NOMO-1 treated with DMSO at 0.1 percent for 48 hours (cell line): Measurements from ENCODE around the gene PCYT1A.
A peak's percentile ranks its signal among the peaks of the same experiment; 100 is the strongest.
"Not testable (repeated sequence)": the region's sequence is repeated elsewhere in the genome, so short reads cannot be mapped to it uniquely, and the experiment has no call there.

ENCODE experiments used
- DNase-seq: peaks from one replicate; lab custom pipeline; 2025; ENCODE audit not compliant: unreplicated experiment; lab: John Stamatoyannopoulos, UW

Gene PCYT1A

DNA sequence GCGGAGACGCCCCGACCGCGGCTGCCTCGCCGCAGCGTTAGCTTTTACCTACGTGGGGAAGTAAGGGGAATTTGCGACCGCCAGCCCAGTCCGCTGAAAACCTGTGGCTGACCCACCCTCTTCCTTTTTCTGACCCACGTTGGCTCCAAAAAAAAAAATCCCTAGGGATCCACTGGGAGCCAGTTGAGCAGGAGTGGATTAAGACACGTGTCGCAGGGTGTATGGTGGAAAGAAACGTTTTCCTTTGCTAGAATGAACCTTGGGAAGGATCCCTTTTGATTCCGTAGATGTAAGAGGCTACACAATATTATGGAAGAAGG, 575 bp upstream of the PCYT1A start:
- DNase-seq = peak; percentile 59

DNA sequence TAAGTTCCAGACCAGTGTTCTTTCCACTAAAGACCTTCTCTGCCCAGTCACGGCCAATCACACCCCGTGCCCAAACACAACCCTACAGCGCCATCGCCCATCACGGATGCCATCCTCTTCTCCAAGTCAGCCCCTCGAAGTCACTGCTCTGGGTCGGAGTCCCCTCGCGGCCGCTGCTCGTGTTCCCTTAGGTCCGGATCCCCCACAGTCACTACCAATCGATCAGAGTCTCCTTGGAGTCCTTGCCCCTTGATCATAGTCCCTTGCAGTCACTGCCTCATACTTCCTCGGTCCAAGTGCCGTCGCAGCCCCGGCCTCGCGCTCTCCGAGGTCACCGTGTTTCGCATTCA, 461 bp downstream of the PCYT1A start:
- no peak for DNase-seq

DNA sequence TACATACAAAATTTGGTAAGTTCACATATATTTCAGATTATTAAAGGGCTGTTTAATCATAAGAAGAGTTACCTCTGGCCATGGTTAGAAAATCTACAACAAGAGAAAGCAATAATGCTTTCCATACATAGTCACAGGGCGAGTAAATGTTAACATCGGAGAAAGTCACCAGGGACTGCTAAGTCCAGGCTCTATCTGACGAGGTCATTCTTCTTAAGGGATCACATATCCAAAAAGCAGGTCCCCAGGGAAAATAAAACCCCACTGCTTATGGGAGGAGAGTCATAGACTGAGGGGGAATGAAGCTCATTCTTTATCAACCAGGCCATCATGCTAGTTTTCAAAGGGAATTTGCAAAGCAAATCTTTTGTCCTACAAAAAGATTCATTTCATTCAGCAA, 3.1 kb downstream of the PCYT1A start:
- no peak for DNase-seq

DNA sequence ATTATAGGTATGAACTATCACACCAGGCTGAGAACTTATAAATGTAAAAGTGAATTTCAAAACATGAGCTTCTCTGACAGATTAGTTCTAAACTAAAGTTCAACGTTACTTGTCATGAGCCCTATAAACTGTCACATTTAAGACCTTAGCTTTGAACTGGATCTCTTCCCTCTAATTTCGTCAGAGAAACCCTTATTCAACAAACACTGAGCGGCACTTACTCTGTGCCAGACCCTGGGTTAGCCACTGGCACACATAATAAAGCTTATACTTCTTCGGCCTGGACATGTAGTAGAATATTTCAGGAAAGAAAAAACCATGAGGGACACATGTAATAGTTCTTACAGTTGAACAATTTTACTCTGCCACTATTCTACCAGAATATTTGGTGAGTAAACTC, 5.6 kb downstream of the PCYT1A start:
- DNase-seq = no peak

DNA sequence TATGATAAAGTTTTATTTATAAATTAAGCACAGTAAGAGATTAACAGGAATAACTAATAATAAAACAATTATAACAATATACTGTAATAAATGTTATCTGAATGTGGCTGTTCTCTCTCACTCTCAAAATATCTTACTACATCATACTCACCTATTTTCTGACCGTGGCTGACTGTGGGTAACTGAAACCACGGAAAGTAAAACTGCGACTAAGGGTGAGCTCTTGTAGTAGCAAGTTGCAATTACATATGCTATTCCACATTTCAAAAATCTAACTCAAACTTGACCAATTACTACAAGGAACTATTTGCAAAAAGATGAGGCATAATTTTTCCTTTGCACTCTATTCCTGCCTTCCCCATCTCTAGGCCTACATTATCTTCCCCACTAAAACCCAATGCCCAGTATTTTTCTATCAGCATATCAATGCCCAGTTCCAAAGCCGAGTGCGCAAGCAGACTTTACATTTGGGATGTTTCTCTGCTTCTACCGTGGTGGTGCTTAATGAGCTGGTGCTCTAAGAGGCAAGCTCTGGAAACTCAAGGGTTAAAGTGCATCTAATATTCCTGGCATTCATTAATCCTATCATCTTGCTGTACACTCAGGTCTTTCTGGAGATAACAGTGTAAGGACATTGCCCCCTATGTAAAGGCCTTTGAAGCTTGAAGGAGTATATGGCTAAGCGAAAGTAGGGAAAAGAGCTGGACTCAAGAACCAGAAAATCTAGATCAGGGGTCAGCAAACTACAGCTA, 6.7 kb downstream of the PCYT1A start:
- DNase-seq = no peak

DNA sequence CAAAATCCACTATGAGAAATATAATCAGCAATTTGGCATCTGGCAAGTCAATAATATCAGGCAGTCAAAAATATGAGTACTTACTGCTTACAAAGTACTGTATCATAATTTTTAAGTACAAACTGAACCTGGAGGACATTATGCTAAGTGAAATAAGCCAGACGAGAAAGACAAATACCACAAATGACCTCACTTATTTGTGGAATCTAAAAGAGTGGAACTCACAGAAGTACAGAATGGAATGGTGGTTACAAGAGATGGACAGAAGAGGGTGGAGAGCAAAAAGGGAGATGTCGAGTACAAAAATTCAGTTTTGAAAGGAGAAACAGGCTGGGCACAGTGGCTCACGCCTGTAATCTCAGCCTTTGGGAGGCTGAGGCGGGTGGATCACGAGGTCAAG, 12.4 kb downstream of the PCYT1A start:
- no peak for DNase-seq

DNA sequence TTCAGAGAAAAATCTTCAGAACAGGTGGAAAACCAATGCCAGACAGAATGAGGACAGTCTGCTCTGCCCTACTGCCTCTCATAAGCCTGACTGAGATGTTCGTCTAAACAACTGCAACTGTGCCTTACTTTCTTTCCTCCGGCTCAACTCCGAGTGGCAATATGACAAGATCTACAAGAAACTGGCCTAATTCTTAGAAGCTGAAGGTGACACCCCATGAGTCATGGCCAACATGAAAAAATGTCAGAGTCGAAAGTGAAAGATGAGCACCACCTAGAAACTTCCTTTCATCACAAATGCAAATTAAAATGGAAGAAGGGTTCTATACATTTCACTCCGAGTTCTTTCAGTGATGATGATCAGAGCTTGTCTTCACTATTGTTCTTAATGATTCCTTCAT, 12.9 kb downstream of the PCYT1A start:
- peak; percentile 82 for DNase-seq

DNA sequence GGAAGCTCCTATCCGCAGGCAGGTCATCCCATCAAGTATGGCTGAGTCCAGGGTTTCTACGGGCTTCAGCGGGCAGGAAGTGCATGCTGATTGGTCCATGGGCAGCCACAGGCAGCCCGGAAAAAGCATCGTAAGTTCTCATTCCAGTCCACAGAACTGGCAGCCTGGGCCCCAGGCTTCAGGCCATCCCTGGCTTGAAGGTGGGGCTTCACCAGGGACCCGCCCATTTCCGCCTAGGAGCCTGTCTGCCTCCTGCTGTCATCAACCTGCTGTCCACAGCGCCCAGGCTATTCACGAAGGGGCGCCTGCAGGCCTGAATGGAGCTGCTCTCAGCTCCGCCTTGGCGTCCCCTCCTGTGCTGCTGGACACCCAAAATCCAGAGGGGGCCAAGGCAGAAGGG, 13.9 kb downstream of the PCYT1A start:
- no peak for DNase-seq

DNA sequence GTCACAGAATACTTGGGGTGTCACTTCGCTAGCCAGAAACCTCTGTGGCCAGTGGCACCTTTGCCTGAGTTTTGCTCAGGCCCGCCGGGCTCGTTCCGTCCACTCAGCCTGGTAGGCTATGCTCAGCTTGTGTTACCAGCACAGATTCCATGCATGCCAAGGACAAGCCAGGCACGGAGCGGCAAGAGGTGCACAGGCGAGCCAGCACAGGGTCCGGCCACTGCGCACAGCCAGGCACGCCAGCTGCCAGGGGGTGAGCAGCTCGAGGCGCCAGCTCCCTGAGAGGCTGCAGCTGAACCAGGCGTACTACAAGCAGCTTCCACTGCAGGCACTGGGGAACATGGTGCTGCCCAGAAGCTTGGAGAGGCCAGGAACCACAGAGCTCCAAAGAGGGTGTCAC, 14.7 kb downstream of the PCYT1A start:
- DNase-seq = no peak

DNA sequence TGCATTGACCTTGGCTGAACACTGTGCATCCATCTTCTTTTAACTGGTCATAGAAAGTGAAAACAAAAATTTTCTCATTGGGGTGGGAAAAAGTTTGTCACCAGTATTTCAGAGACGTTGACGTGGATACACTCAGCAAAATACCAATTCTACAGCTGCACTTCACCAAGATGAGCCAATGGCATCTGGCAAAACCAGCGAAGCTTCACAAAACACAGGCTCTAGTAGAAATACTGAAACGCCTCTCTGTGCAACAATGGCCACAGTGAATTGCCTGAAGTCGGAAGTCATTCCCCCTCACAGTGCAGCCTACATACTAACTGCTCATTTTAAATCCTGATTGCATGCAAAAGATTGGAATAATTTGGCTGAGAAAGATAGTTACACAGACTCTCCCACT, 17.0 kb downstream of the PCYT1A start:
- DNase-seq = no peak

DNA sequence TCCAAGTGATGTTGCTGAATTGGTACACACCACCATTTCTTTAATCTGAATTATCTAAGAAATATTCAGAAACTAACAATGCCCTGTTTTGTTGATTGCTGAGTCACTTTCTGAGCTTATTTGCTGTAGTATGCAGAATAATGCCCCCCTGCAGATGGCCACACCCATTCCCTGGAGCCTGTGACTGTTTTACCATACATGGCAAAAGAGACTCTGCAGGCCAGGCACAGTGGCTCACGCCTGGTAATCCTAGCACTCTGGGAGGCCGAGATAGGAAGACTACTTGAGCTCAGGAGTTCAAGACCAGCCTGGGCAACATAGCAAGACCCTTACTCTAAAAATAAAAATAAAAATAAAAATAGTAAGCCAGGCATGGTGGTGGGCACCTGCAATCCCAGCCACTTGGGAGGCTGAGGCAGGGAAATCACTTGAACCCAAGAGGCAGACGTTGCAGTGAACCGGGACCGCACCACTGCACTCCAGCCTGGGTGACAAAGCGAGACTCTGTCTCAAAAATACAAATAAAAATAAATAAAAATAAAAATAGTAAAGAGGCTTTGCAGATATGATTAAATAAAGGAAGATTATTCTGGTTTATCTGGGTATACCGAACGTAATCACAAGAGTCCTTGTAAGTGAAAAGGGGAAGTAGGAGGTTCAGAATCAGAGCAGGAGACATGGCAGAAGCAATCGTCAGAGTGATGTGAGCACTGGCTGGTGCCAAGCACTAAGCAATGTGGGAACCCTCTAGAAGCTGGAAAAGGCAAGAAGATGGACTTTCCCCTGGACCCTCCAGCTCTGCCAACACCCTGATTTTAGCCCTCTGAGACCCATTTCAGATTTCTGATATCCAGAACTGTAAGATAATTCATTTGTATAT, 19.0 kb downstream of the PCYT1A start:
- DNase-seq = peak; percentile 52

DNA sequence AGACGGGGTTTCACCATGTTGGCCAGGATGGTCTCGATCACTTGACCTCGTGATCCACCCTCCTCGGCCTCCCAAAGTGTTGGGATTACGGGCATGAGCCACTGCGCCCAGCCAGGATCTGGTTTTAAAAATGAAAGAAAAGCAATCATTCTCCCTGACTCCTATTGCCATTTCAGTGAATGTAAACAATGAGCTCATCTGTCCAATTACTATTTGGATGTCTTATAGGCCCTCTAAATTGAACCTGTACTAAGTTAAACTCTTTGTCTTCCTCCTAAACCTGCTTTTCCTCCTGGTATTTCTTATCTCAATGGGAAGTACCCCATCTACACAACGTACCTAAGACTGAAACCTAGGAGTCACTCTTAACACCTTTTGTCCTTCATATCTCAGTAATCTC, 23.7 kb downstream of the PCYT1A start:
- no peak for DNase-seq

DNA sequence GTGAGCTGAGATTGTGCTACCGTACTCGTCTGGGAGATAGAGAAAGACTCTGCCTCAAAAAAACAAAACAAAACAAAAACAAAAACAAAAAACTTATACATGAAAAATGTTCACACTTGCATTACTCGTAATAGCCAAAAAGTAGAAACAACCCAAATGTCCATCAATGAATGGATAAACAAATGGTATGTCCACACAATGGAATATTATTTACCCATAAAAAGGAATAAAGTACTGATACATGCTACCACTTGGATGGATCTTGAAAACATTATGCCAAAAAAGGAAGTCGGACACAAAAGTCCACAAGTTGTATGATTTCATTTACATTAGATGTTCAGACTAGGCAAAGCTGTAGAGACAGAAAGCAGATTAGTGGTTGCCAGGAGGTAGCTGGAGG, 26.7 kb downstream of the PCYT1A start:
- DNase-seq = no peak

DNA sequence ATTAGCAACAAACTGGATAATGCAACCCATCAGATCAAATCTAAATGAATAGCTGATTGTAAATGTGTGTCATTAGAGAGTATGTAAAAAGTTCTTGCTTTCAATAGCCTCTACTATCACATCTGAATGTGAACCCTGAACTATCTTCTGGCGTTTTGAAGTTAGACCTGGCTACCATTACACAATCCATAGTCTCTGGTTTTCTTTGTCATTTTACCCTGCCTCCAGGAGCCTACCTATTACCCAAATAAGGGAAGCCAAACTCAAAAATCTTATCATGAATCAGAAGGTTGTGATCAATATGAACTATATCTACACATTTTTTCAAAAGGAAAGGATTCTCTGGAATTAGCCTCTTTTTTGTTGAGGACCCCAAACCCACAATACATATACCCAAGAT, 31.8 kb downstream of the PCYT1A start:
- DNase-seq = no peak

DNA sequence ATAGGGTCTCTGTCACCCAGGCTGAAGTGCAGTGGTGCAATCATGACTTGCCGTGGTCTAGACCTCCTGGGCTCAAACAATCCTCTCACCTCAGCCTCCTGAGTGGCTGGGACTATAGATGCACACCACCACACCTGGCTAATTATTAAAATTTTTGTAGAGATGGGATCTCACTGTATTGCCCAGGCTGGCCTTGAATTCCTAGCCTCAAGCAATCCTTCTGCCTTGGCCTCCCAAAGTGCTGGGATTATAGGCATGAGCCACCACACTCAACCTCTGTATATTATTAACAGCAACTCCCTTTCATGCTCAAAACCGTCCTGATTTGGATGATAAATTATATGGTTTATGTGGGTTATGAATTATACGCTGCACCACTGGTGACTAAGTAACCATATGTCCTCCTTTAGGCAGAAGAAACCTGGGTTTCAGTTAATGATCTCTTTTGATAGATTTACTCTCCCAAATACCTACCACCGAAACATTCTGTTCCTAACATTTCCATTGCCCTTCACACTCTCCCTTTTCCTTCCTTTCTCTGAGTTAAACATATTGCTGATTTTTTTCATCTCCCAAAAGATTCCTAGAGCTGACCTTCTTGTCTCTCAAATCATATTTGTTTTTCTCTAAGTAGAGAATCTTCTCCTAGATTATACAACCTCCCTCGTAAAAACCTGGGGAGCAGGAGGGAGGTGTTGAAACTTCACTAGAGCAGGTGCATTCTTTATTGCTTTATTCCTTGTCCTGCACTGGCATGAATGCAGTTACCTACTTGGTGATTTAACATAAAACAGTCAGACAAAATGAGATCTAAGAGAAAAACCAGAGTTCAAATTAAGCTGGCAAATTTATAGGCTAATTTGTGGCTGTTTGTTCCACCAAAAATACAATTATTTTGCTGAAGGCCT, 32.9 kb downstream of the PCYT1A start:
- DNase-seq = no peak

DNA sequence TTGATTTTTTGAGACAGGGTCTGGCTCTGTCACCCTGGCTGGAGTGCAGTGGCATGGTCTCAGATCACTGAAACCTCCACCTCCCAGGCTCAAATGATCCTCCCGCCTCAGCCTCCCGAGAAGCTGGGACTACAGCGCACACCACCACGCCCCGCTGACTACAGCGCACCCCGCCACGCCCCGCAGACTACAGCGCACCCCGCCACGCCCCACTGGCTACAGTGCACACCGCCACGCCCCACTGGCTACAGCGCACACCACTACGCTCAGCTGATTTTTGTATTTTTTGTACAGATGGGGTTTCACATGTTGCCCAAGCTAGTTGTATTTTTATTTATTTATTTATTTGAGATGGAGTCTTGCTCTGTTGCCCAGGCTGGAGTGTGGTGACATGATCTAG, 35.6 kb downstream of the PCYT1A start:
- no peak for DNase-seq

DNA sequence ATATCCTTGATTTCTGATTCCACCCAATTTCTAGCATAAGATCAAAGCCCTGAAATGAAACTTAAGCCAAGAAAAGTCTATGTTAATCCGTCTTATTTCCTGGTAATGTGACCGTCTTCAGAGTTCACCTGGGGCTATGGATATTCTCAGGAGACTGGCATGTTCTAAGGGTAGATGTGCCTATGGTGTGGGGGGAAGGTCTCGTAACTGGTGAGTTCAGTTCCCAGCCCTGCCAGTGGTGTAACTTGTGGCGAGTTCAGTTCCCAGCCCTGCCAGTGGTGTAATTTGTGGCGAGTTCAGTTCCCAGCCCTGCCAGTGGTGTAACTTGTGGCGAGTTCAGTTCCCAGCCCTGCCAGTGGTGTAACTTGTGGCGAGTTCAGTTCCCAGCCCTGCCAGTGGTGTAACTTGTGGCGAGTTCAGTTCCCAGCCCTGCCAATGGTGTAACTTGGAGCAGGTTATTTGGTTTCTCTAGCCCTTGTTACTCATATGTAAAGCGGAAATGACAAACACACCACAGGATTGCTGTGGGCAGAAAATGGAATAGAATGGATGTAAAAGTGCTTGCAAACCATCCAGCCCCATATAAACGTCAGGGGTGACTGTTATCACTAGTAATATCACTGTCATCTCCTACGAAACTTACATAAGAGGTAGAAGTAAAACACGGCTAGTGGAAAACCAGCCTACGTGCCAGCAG, 40.8 kb downstream of the PCYT1A start:
- peak; percentile 99 for DNase-seq

DNA sequence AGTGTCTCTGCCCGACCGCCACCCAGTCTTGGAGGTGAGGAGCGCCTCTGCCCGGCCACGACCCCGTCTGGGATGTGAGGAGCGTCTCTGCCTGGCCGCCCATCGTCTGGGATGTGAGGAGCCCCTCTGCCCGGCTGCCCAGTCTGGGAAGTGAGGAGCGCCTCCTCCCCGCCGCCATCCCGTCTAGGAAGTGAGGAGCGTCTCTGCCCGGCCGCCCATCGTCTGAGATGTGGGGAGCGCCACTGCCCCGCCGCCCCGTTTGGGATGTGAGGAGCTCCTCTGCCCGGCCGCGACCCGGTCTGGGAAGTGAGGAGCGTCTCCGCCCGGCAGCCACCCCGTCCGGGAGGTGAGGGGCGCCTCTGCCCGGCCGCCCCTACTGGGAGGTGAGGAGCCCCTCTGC, 43.4 kb downstream of the PCYT1A start:
- DNase-seq = not testable (repeated sequence)

DNA sequence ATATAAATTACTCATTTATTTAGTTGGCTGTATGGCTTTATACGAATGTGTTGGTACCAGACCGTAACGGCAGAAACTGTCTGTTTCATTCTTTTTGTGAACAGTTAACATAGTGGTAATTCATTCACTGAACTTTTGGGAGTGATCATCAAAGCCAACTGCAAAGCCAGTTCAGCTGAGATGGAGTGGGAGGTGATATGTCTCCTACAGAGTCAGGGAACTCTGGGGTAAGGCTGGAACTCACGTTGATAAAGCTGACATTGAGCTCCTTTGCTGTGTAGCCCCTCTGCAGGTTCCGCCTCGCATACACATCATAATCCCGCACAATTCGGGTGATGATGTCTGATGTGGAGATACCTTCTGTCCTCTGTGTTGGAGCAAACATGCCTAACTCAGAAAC, 45.8 kb downstream of the PCYT1A start:
- no peak for DNase-seq

DNA sequence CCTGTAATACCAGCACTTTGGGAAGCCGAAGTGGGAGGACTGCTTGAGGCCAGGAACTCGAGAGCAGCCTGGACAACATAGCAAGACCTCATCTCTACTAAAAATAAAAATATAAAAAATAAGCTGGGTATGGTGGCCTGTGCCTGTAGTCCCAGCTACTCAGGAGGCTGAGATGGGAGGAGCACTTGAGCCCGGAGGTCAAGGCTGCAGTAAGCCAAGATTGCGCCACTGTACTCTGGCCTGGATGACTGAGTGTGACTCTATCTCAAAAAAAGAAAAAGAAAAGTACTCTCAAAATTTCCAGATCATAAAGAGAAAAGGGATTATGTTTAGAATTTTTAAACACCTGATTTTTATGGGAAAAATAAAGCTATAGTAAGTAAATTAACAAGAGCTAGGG, 47.1 kb downstream of the PCYT1A start:
- no peak for DNase-seq
